SK-N-SH (cell line): ENCODE results near the gene ITGAL. TPM values are rescaled to one million over a fixed set of nuclear protein-coding genes. Genes with fewer than 3 reads are reported as not detected.

Source experiments
- CTCF ChIA-PET: fragments of 300-600, 350-600 bp; formaldehyde crosslinking; extraction: SDS; loops from one replicate; lab custom pipeline; 2021; lab: Yijun Ruan, JAX
- POLR2A ChIA-PET: fragments of 350-600 bp; sonication (Branson Sonifier 250); formaldehyde crosslinking; extraction: SDS; loops from one replicate; lab custom pipeline; 2020; ENCODE audit warnings: antibody characterized with exemption, inconsistent platforms; lab: Yijun Ruan, JAX
- DNase-seq: peaks from one replicate; pipeline ENCODE4 v3.0.0; 2012
- H2AFZ ChIP-seq: fragments of 200-600 bp; sonication (generic); 2 replicates; pipeline ENCODE4 v1.8.1; 2016; ENCODE audit warnings: antibody characterized with exemption, mild to moderate bottlenecking, low read depth
- H3F3A ChIP-seq: fragments of 200-600 bp; sonication (generic); replicated peaks from 2 replicates; pipeline ENCODE3; 2016; ENCODE audit warnings: antibody characterized with exemption, mild to moderate bottlenecking; ENCODE audit not compliant: insufficient read depth
- H3K27ac ChIP-seq, 2 experiments: fragments of 200-500 bp in 1 of 2; fragments of 200-600 bp in 1 of 2; sonication (Bioruptor generic) in 1 of 2; sonication (generic), shearing (Covaris generic) in 1 of 2; 2 replicates each; pipeline versions ENCODE4 v1.5.1 to v1.6.1; 2014 to 2016; ENCODE audit warnings: low read depth in 2 of 2, inconsistent platforms in 1 of 2, low read length in 1 of 2, mild to moderate bottlenecking in 1 of 2, mixed read lengths in 1 of 2
- H3K27me3 ChIP-seq: fragments of 200-600 bp; sonication (generic), shearing (Covaris generic); 2 replicates; pipeline ENCODE4 v1.6.1; 2016; ENCODE audit warnings: mixed run types; ENCODE audit not compliant: insufficient read depth
- H3K36me3 ChIP-seq, 2 experiments: fragments of 200-500 bp in 1 of 2; fragments of 200-600 bp in 1 of 2; sonication (Bioruptor generic) in 1 of 2; sonication (generic) in 1 of 2; replicated peaks in 1 of 2; 2 replicates each; pipeline versions ENCODE3 to v1.5.1; 2014 to 2016; ENCODE audit warnings: low read length in 1 of 2, mild to moderate bottlenecking in 1 of 2; ENCODE audit not compliant: insufficient read depth in 2 of 2, control insufficient read depth in 1 of 2
- H3K4me1 ChIP-seq, 2 experiments: fragments of 200-500 bp in 1 of 2; fragments of 200-600 bp in 1 of 2; sonication (Bioruptor generic) in 1 of 2; sonication (generic), shearing (Covaris generic) in 1 of 2; 2 replicates each; pipeline versions ENCODE4 v1.5.1 to v1.6.1; 2014 to 2016; ENCODE audit warnings: low read depth in 1 of 2, low read length in 1 of 2, mixed run types in 1 of 2; ENCODE audit not compliant: insufficient read depth in 2 of 2, control insufficient read depth in 1 of 2
- H3K4me2 ChIP-seq: fragments of 200-600 bp; sonication (generic), shearing (Covaris generic); 2 replicates; pipeline ENCODE4 v1.6.1; 2017; ENCODE audit warnings: mixed run types
- H3K4me3 ChIP-seq, 2 experiments: fragments of 200-500 bp in 1 of 2; fragments of 200-600 bp in 1 of 2; sonication (Bioruptor generic) in 1 of 2; sonication (generic), shearing (Covaris generic) in 1 of 2; 2 replicates each; pipeline versions ENCODE4 v1.5.1 to v1.8.1; 2014 to 2016; ENCODE audit warnings: low read depth in 2 of 2, inconsistent platforms in 1 of 2, low read length in 1 of 2, mild to moderate bottlenecking in 1 of 2, mixed read lengths in 1 of 2, moderate library complexity in 1 of 2
- H3K79me2 ChIP-seq: fragments of 200-600 bp; sonication (generic); 2 replicates; pipeline ENCODE4 v1.8.1; 2017; ENCODE audit warnings: mild to moderate bottlenecking; ENCODE audit not compliant: insufficient read depth
- H3K9ac ChIP-seq: fragments of 200-600 bp; sonication (generic); 2 replicates; pipeline ENCODE4 v1.6.1; 2017; ENCODE audit warnings: mixed run types
- H3K9me2 ChIP-seq: fragments of 200-600 bp; sonication (generic); 2 replicates; pipeline ENCODE4 v1.6.1; 2017; ENCODE audit warnings: mixed run types
- H3K9me3 ChIP-seq: fragments of 200-600 bp; sonication (generic); 2 replicates; pipeline ENCODE4 v1.6.1; 2017; ENCODE audit warnings: mixed run types, mild to moderate bottlenecking, moderate library complexity
- H4K20me1 ChIP-seq: fragments of 200-600 bp; sonication (generic); 2 replicates; pipeline ENCODE4 v1.6.1; 2017; ENCODE audit warnings: mild to moderate bottlenecking, mixed run types; ENCODE audit not compliant: insufficient read depth
- CTCF ChIP-seq: fragments of 200-600 bp; sonication (generic); IDR thresholded peaks from 2 replicates; pipeline ENCODE4 v1.6.1; 2017; ENCODE audit warnings: antibody characterized with exemption, mild to moderate bottlenecking, moderate library complexity
- IRF3 ChIP-seq: fragments of 150-350 bp; IDR thresholded peaks from 2 replicates; pipeline ENCODE4 v1.6.1; 2016; ENCODE audit warnings: mild to moderate bottlenecking, low read depth, low read length
- MAX ChIP-seq: IDR thresholded peaks from 2 replicates; pipeline ENCODE4 v1.4.0; 2012; ENCODE audit warnings: low read depth
- MXI1 ChIP-seq: IDR thresholded peaks from 2 replicates; pipeline ENCODE4 v1.6.1; 2012; ENCODE audit warnings: mild to moderate bottlenecking, low read depth, low read length, improper control_type of control experiment
- NRF1 ChIP-seq: IDR thresholded peaks from 2 replicates; pipeline ENCODE4 v1.6.1; 2012; ENCODE audit warnings: low read depth, mild to moderate bottlenecking, low read length
- POLR2AphosphoS5 ChIP-seq: IDR thresholded peaks from 2 replicates; pipeline ENCODE4 v1.6.1; 2012; ENCODE audit warnings: low read depth, low read length
- RAD21 ChIP-seq: IDR thresholded peaks from 2 replicates; pipeline ENCODE4 v1.6.1; 2012; ENCODE audit warnings: mild to moderate bottlenecking, low read length
- RXRA ChIP-seq: IDR thresholded peaks from 2 replicates; pipeline ENCODE4 v1.4.0; 2012; ENCODE audit warnings: low read depth, mild to moderate bottlenecking, borderline replicate concordance
- TAF1 ChIP-seq: IDR thresholded peaks from 2 replicates; pipeline ENCODE4 v1.6.1; 2012; ENCODE audit warnings: low read depth, mild to moderate bottlenecking, low read length, moderate library complexity, borderline replicate concordance
- TCF12 ChIP-seq: IDR thresholded peaks from 2 replicates; pipeline ENCODE4 v1.4.0; 2012
- USF1 ChIP-seq: IDR thresholded peaks from 2 replicates; pipeline ENCODE4 v1.4.0; 2012; ENCODE audit warnings: low read depth, borderline replicate concordance
- USF2 ChIP-seq: fragments of 150-350 bp; IDR thresholded peaks from 2 replicates; pipeline ENCODE4 v1.6.1; 2017; ENCODE audit warnings: antibody characterized with exemption, low read length, low read depth, borderline replicate concordance
- WGBS: methylation state at CpG from one replicate; pipeline ENCODE4 v1.1.6; 2017; ENCODE audit warnings: low lambda C conversion rate; 5-methylcytosine and 5-hydroxymethylcytosine counted together
- polyA plus RNA-seq, 3 experiments: library from polyadenylated mRNA; depleted of rRNA; stranded (reverse); fragments of >200 nt; gene quantifications; 2 replicates each; pipeline ENCODE4 v1.2.3, GENCODE V29; 2012

ITGAL gene
- polyA plus RNA-seq, 1 of the 3 experiments (the other 2 are of a cell fraction): 0.12 TPM

GRCh38 chr16:30555315-30556124, 83.0 kb downstream of the ITGAL start:
- Histone ChIP-seq H3K9me2 (no peaks in the 10 kb centered on the region), H3K4me3 (no peak overlapping the region), H3K27me3 (no peaks in the 10 kb centered on the region), H4K20me1 (no peaks in the 10 kb centered on the region), H3K36me3 (peaks cover 0 to 21% of the 10 kb centered on the region in 2 experiments), H3K4me1 (peaks cover 0 to 6% of the 10 kb centered on the region in 2 experiments; a peak in 1 of 4 replicates), H3K4me2 (no peak overlapping the region), H3K9me3 (no peaks in the 10 kb centered on the region), H3F3A (peaks cover 7% of the 10 kb centered on the region), H3K9ac (no peak overlapping the region), H3K79me2 (peaks cover 26% of the 10 kb centered on the region), H2AFZ (no peak overlapping the region), H3K27ac (no peak overlapping the region)
- TF ChIP-seq TAF1 (no peak), MXI1 (no peak), TCF12 (no peak), USF2 (no peak), IRF3 (no peak), USF1 (no peak), CTCF (no peak), RAD21 (no peak), RXRA (no peak)
- ChIA-PET CTCF (interaction anchor here (4.1 kb wide), 1 partner anchor 19 kb away, joined by 16 read pairs; no protein-coding TSS in a partner anchor), POLR2A (interaction anchor here (0.6 to 3.8 kb wide), 2 partner anchors 14 to 20 kb away, joined by 3 to 47 read pairs; partner anchors contain the start of gene ZNF747)
- no peak for DNase-seq
- whole genome bisulfite sequencing: 95% methylated on average over 48 of the region's 69 CpGs

GRCh38 chr16:30556125-30556473, 83.6 kb downstream of the ITGAL start:
- ChIA-PET CTCF (interaction anchor here (0.7 to 4.1 kb wide), 2 partner anchors 14 to 20 kb away, joined by 3 to 16 read pairs; no protein-coding TSS in a partner anchor), POLR2A (interaction anchor here (3.8 kb wide), 1 partner anchor 21 kb away, joined by 47 read pairs; the partner anchor contains the start of gene ZNF747)
- Histone ChIP-seq H4K20me1 (no peaks in the 10 kb centered on the region), H3K4me1 (peaks cover 0 to 6% of the 10 kb centered on the region in 2 experiments; a peak in 1 of 4 replicates), H3F3A (peaks cover 7% of the 10 kb centered on the region), H3K9ac (no peak overlapping the region), H3K4me2 (no peak overlapping the region), H3K27me3 (no peaks in the 10 kb centered on the region), H3K9me3 (no peaks in the 10 kb centered on the region), H3K36me3 (peaks cover 0 to 21% of the 10 kb centered on the region in 2 experiments), H3K79me2 (peaks cover 26% of the 10 kb centered on the region), H3K27ac (no peak overlapping the region), H2AFZ (no peak overlapping the region), H3K9me2 (no peaks in the 10 kb centered on the region), H3K4me3 (no peak overlapping the region)
- 86% methylated on average over 10 of the region's 10 CpGs for WGBS
- DNase-seq: no peak
- TF ChIP-seq MAX (no peak), NRF1 (no peak), USF2 (no peak), POLR2AphosphoS5 (no peak)
